GM18868 (cell line): ENCODE results near the gene YPEL5.
"Not testable (repeated sequence)": the region's sequence is repeated elsewhere in the genome, so short reads cannot be mapped to it uniquely, and the experiment has no call there.

Experiments
- ATAC-seq: cut with Tn5 transposase; IDR thresholded peaks from one replicate; pipeline ENCODE4 v1.9.1; 2021; ENCODE audit warnings: mild to moderate bottlenecking, moderate library complexity; ENCODE audit not compliant: unreplicated experiment

YPEL5 gene

DNA sequence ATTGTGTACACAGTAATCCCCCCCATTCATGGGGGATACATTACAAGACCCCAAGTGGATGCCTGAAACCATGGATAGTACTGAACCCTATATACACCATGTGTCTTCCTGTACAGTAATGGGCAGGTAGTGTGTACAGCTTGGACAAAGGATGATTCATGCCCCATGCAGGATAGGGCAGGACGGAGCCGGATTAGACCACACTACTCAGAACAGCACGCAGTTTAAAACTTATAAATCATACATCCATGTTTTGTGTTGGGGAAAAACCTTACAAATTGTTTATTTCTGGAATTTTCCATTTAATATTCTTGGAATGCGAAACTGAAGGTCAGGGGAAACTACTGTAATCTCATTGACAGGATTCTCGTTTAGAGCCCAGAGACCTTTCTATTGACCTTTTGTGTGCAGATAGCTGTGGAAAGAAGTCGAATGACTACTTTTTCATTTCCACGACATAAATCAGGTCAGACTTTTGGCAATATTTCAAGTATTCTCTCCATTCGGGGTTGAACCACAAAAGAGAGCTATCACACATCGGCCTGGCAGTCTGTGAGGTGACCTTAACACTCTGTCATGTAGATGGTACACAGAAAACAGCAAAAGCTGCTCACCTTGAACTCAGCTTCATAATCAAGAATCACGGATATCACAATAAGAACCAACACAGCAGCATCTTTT lies 9.9 kb upstream of the YPEL5 start:
- ATAC-seq, result no peak

- peak; percentile 57 for ATAC-seq
These were observed 7.5 kb upstream of the YPEL5 start for GRCh38 chr2:30139131-30139870.

DNA sequence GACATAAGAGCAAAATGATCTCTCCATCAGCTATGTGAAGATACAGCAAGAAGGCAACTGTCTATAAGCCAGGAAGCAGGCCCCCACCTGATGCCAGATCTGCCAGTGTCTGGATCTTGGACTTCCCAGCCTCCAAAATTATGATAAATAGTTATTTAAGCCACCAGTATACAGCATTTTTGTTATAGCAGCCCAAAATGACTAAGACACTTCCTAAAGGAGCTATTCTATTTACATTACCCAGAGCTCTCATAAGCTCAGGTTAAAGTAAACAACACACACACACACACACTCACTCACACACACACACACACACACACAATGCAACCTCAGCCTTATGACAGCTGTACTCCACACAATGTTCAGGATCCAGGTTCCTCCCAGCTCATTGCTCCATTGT lies 5.7 kb upstream of the YPEL5 start:
- ATAC-seq, result no peak

DNA sequence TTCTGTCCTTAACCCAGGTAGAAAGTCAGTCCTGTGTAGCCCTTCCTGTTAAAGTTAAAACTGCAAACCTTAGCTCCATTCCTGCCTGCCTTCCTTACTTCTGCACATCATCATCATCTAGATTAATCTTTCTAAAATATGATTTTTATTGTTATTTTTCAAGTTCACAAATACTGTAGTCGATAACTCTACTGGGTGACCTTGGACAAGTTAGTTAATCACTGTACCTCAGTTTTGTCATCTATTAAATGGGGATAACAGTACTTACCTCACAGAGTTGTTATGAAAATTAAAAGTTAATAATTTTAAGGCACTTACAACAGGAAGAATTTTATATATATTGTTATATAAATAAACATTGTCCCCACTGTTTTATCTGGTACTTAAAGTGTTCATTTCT lies 2.5 kb upstream of the YPEL5 start:
- ATAC-seq, result no peak

DNA sequence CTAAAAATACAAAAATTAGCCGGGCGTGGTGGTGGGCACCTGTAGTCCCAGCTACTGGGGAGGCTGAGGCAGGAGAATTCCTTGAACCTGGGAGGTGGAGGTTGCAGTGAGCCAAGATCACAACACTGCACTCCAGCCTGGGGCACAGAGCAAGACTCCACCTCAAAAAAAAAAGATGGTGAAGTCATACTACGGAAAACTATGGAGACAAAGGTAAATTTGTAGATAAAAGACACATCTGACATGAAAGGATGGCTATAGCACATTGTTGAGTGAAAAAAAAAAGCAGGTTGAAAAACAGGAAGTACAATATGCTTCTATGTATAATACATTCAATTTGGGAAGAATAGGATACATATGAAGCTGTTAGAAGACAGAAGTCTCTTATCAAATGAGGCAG lies 1.9 kb upstream of the YPEL5 start:
- ATAC-seq, result not testable (repeated sequence)

GRCh38 chr2:30145826-30146336 lies 926 bp upstream of the YPEL5 start:
- no peak for ATAC-seq

DNA sequence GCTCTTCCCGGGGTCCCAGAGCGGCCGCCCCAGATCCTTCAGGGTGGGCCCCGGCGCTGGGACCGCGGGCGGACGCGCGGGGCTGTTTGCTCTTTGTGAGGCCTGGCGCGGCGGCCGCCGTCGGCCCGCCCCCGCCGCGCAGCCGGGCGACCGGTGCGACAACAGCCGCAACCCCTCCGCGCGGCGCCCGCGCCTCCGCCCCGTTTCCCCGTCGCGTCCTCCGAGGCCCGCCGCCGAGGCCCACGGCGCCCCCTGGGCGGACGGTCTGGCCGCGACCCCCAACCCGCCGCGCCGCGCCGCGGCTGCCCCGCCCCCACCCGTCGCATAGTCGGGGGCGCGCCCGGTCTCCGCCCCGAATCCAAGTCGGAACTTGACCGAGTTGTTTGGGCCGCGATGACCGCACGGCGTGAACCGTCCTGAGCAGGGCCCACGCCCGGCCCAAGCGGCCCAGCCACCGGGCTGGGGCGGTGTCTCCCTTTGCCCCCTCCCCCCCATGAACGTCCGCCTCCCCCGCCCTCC lies 448 bp downstream of the YPEL5 start:
- no peak for ATAC-seq

DNA sequence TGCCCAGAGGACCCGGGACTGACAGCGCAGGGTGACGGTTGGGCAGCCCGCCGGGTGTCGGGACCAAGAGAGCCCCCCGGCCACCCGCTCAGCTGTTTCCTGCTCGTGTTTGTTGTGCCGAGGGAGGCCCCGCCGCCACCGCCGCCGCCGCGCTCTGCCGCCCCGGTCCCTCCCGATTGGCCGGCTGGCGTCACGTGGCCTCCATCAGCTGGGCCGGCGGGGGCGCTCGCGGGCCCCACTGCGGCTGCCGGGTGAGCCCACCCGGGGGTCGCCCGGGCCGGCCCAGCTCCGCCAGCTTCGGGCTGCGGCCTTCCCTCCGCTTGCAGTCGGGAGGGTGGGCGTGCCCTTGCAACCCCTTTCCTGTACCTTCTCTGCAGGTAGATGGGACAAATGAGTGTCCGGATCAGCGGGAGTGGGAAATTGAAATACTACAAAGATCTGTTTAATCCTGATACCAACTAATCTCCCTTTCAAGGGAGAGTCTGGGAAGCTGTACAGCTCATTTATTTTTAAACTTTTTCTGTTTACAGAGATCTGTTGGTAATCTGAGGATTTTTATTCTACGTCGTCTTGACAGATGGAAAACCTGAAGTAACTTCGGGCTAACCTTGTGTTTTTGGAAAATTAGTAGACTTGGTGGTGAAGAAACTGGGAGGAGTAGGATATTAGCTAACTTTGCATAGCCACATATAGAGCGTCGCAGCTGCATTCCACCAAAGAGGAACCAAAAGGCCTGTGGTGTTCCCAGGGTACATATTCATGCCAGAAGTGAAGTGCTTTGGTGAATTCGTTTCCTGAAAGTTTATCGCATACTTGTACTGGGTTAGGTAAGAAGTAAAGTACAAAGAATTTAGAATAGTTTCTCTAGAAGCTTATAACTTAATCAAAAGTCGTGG lies 1.2 kb downstream of the YPEL5 start:
- ATAC-seq, result peak; percentile 19

DNA sequence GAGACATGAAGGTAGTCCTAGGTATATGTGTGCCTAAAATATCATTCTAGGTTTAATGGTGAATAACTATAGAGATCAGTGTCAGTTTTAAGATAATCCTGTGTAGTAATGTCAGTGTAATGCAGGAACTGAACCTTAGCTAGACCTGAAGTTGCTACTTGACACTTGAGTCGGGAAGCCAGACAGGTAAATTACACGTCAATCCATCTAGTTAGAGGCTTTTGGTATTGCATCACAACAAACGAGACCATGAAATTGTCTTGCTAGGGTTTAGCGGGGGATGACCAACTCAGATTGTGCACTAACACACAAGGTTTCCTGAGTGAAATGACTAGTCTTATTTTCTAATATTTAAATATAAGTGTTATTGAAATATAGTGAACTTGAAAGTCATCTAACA lies 2.0 kb downstream of the YPEL5 start:
- no peak for ATAC-seq

GRCh38 chr2:30149513-30149912 lies 2.7 kb downstream of the YPEL5 start:
- no peak for ATAC-seq

DNA sequence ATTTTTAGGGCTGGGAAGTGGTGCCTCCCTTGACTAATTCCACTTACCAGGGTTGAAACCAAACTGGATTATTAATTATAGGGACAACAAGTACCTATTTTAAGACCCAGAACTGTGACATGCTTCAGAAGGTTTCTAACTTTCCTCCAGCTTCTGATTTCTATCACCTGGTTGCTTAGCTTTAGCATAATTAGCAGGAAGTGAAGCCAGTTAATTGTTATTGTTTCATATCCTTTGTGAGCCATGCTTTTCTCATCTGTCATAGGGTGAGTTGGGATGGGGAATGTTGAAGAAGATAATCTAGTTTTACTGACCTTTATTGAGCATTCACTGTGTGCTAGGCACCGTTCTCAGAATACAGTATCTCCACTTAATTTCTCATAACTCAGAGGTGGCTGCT lies 3.2 kb downstream of the YPEL5 start:
- no peak for ATAC-seq

DNA sequence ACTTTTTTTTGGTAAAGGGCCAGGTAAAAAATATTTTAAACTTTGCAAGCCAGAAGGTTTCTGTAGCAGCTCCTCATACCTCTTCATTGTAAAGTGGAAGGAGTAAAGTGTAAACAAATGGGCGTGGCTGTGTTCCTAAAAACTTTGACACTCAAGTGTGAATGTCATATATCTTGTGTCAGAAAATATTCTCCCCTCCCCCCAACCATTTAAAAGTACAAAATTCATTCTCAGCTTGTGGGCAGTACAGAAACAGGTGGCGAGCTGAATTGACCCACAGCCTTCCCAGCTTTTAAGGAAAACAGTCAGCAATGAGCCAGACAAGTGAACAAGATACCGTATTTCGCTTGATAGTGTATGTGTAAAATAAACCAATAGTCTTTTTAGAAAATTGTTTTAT lies 4.0 kb downstream of the YPEL5 start:
- ATAC-seq, result no peak

DNA sequence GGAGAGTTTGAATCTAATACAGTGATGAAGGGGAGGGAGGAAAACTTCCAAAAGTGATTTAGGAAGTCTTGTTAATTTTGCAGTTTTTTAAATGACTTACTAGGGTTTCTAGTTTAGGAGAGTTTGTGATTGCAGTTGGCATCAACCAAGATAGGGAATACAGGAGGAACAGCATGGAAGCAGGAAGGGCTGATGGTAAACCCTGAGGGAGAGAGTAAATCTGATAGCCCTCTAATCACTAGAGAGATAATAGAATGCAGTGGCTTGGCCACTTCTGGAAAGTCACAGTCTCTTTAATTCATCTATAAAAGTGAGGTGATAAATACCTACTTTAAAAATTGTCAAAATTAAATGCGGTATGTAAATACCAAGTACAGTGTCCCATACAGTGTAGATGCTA lies 5.6 kb downstream of the YPEL5 start:
- ATAC-seq, result no peak

GRCh38 chr2:30155202-30155601 lies 8.4 kb downstream of the YPEL5 start:
- ATAC-seq, result no peak

GRCh38 chr2:30155889-30156658 lies 9.3 kb downstream of the YPEL5 start:
- no peak for ATAC-seq

DNA sequence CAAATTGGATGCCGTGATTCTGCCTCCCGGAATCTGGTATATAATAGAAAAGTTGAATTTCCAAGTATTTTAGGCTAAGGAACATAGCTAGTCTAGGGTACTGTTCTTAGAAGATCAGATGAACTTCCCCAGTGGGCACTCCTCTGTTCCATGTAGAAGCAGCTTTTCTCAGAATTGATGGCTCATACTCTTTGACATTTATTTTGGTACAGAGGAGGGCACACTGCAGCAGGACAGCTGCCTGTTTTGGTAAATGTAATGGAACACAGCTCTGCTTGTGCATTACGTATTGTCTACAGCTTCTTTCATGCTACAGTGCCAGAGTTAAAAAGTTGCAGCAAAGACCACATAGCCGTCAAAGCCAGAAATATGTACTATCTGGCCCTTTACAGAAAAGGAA lies 10.8 kb downstream of the YPEL5 start:
- ATAC-seq, result no peak

DNA sequence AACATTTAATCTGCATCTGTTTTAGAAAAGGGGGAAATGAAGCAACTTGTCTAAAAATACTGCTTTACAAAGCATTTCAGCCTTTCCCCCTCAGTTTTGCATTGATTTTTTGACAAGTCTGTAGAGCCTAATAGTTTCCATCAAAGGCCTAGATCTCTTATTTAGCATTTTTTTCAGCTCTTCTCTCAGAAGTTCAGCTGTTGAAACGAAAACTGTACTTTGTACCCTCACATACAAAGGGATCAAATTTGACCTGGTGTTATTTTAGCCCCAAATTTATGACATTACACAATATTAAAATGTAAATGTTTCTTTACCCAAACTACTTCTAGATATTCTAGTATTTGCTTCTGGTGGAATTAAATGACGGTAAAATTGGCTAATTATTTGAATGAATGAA lies 13.0 kb downstream of the YPEL5 start:
- ATAC-seq, result no peak

DNA sequence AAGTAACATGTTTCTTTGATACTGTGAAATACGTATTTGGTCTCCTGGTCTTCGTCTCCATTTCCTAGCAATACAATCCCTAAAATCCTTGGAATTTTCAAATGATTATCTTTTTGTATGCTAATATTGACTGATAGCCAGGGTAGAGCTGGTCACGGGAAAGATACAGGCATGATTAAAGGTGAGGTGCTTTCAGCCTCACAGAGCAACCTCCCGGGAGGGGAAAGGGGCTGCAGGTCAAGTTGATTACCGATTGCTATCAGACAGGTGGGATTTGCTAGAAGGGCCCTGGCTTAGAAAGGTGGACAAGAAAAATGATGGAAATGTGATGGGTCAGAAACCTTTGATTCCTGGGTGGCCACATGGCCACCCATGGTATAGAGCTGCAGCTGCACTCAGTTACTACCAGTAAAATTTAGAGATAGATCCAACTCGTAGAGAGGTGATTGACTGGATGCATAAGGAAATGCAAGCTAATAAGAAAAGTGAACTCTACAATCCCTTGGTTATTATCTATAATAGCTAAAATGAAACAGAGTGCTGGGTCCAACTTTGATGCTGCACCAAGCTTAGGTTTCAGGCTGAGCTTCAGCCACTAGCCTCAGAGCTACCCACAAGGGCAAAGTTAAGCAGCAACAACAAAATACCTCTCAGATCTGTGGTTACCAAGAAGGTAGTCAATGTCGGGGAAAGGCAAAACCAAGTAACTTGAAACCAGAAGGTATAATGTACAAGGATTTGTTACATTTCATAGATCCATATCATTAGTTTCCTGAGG lies 15.3 kb downstream of the YPEL5 start:
- no peak for ATAC-seq

DNA sequence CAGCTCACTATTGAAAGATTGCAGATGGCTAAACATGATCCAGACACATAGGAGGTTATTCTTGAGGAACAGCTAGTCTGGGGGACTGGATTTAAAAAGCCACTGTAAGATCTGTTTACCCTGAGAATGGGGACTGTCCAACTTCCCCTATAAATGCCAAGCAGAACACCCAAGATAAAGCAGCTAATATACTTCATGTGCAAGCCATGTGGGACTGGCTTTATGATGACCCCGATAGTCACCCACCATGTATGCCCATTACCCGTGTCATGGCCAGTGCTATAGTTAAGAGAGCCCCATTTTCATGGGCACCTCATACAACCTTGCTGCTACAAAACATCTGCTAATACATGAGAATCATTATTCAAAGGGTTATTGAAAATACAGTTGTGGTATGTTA lies 16.0 kb downstream of the YPEL5 start:
- no peak for ATAC-seq
